Hepatocyte (in vitro differentiated cells): ENCODE results near the gene BTD. TPM values are rescaled to one million over a fixed set of nuclear protein-coding genes. Genes with fewer than 3 reads are reported as not detected.

Source experiments
- DNase-seq: peaks from one replicate; pipeline ENCODE4 v3.0.0-alpha.2; 2016; ENCODE audit warnings: low spot score
- H2AFZ ChIP-seq: fragments of 200-600 bp; sonication (generic); 2 replicates; pipeline ENCODE4 v1.6.0; 2016; ENCODE audit warnings: antibody characterized with exemption, mild to moderate bottlenecking
- H3K27ac ChIP-seq: fragments of 200-600 bp; sonication (generic); 2 replicates; pipeline ENCODE4 v1.5.1; 2016; ENCODE audit warnings: mild to moderate bottlenecking
- H3K27me3 ChIP-seq: fragments of 200-600 bp; sonication (generic); 2 replicates; pipeline ENCODE4 v1.6.1; 2016
- H3K36me3 ChIP-seq: fragments of 200-600 bp; sonication (generic); replicated peaks from 2 replicates; pipeline ENCODE4 v1.5.1; 2016; ENCODE audit warnings: low read depth; ENCODE audit not compliant: insufficient read depth
- H3K4me1 ChIP-seq: fragments of 200-600 bp; sonication (generic); 2 replicates; pipeline ENCODE4 v1.5.1; 2016; ENCODE audit warnings: mild to moderate bottlenecking, moderate library complexity; ENCODE audit not compliant: insufficient read depth
- H3K4me2 ChIP-seq: fragments of 200-600 bp; sonication (generic); 2 replicates; pipeline ENCODE4 v1.6.0; 2016
- H3K4me3 ChIP-seq: fragments of 200-600 bp; sonication (generic); 2 replicates; pipeline ENCODE4 v1.5.1; 2016; ENCODE audit warnings: mild to moderate bottlenecking
- H3K79me2 ChIP-seq: fragments of 200-600 bp; sonication (generic); 2 replicates; pipeline ENCODE4 v1.6.0; 2017; ENCODE audit warnings: mild to moderate bottlenecking
- H3K9me2 ChIP-seq: fragments of 200-600 bp; sonication (generic); replicated peaks from 2 replicates; pipeline ENCODE4 v1.6.0; 2017; ENCODE audit warnings: mild to moderate bottlenecking; ENCODE audit not compliant: insufficient read depth
- H3K9me3 ChIP-seq: fragments of 200-600 bp; sonication (generic); 2 replicates; pipeline ENCODE4 v1.5.1; 2016; ENCODE audit warnings: low read depth, mild to moderate bottlenecking
- H4K20me1 ChIP-seq: fragments of 200-600 bp; sonication (generic); 2 replicates; pipeline ENCODE4 v1.6.0; 2016; ENCODE audit warnings: mild to moderate bottlenecking; ENCODE audit not compliant: insufficient read depth, poor library complexity, severe bottlenecking
- EZH2 ChIP-seq: fragments of 200-600 bp; sonication (generic); IDR thresholded peaks from 2 replicates; pipeline ENCODE4 v1.6.1; 2016; ENCODE audit warnings: antibody characterized with exemption, mild to moderate bottlenecking, borderline replicate concordance
- EZH2phosphoT487 ChIP-seq: fragments of 200-600 bp; sonication (generic); IDR thresholded peaks from one replicate; pipeline ENCODE4 v1.6.1; 2018; ENCODE audit warnings: antibody characterized with exemption, mild to moderate bottlenecking, low read depth, moderate library complexity; ENCODE audit not compliant: unreplicated experiment, severe bottlenecking
- WGBS: methylation state at CpG from one replicate; pipeline ENCODE4 v1.1.6; 2016; ENCODE audit warnings: low lambda C conversion rate; ENCODE audit errors: missing lambda C conversion rate; 5-methylcytosine and 5-hydroxymethylcytosine counted together
- polyA plus RNA-seq: library from polyadenylated mRNA; unstranded; fragments of >200 nt; fragmentation: Nextera tagmentation; extraction: Ambion mirVana; gene quantifications from 2 replicates; pipeline ENCODE4 v1.2.1, GENCODE V29; 2016
- total RNA-seq: library from RNA; depleted of rRNA; stranded (reverse); fragments of >200 nt; gene quantifications from 2 replicates; pipeline ENCODE4 v1.2.3, GENCODE V29; 2014
- TF ChIP-seq, protein P1 (sequence below): fragments of 200-600 bp; sonication (generic); IDR thresholded peaks from 2 replicates; pipeline ENCODE4 v1.5.1; 2016; ENCODE audit warnings: antibody characterized with exemption, mild to moderate bottlenecking; ENCODE audit not compliant: poor library complexity

Gene BTD
- total and polyA plus RNA-seq, 2 experiments from 2014 or later: 28.4 to 37.9 TPM

DNA sequence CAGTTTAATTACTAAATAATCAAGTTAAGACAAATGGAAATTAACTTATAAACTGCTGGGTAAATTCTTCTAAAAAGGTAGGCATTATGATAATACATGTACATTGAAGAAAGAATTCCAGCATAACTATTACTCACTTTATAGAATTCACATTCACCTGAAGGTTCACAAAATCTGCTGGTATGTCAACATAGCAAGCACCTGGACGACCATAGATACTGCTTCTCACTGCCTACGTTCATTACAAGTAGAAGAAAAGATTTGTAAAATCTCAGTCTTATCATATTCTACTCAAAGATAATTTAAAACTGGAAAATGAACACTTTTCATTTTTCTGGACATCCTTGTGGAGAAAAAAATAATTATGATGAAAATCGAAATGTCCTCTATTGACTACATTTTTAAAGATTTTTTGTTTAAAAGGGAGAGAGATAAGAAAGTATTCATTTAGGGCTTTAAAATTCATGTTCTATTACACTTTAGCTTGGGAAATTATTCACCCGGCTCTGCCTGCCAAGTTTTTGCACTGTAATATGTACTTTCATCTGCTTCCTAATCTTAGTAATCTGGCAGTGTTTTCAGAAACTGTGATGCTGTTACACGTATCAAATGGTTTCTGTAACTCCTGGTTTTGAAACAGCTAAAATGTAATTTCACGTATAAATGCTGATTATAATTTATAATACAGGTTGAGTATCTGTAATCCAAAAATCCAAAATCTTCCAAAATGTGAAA, 16.3 kb upstream of the BTD start:
- Histone ChIP-seq H3K27ac (no peak overlapping the region), H3K9me3 (no peaks in the 10 kb centered on the region)
- WGBS: 93% methylated on average over 6 of the region's 6 CpGs

DNA sequence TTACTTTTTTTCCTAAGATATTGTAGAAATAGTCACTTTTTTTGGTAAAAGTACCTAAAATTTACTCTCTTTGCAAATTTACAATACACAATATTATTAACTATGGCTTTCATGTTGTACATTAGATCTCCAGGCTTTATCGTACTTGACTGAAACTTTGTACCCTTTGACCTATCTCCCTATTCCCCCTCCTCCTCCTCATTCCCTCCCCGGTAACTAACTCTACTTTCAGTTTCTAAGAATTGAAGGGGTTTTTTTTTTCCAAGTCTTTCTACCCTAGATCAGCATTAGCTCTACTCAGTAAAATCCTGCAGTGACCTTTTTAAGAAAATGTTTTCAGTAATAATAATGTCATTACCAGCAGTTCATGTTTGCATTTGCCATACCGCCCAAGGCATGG, 10.3 kb upstream of the BTD start:
- TF ChIP-seq, protein P1, sequence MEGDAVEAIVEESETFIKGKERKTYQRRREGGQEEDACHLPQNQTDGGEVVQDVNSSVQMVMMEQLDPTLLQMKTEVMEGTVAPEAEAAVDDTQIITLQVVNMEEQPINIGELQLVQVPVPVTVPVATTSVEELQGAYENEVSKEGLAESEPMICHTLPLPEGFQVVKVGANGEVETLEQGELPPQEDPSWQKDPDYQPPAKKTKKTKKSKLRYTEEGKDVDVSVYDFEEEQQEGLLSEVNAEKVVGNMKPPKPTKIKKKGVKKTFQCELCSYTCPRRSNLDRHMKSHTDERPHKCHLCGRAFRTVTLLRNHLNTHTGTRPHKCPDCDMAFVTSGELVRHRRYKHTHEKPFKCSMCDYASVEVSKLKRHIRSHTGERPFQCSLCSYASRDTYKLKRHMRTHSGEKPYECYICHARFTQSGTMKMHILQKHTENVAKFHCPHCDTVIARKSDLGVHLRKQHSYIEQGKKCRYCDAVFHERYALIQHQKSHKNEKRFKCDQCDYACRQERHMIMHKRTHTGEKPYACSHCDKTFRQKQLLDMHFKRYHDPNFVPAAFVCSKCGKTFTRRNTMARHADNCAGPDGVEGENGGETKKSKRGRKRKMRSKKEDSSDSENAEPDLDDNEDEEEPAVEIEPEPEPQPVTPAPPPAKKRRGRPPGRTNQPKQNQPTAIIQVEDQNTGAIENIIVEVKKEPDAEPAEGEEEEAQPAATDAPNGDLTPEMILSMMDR: no peak
- TF ChIP-seq EZH2 (no peak), EZH2phosphoT487 (no peak)
- H4K20me1 ChIP-seq: no peaks in the 10 kb centered on the region
- no peaks in the 10 kb centered on the region for H3K4me1 ChIP-seq
- H3K79me2 ChIP-seq: no peaks in the 10 kb centered on the region
- H3K36me3 ChIP-seq: no peaks in the 10 kb centered on the region
- no peak overlapping the region for H3K4me2 ChIP-seq
- H2AFZ ChIP-seq: no peak overlapping the region
- no peak overlapping the region for H3K27ac ChIP-seq
- H3K27me3 ChIP-seq: no peaks in the 10 kb centered on the region
- DNase-seq: no peak
- H3K9me2 ChIP-seq: no peaks in the 10 kb centered on the region
- WGBS: 79% methylated on average over 3 of the region's 3 CpGs
- H3K4me3 ChIP-seq: no peak overlapping the region
- no peaks in the 10 kb centered on the region for H3K9me3 ChIP-seq

More for the DNA sequence above, 16.3 kb upstream of the BTD start:
- TF ChIP-seq EZH2phosphoT487 (no peak), EZH2 (no peak)
- TF ChIP-seq, protein P1: no peak
- DNase-seq: no peak
- no peak overlapping the region for H2AFZ ChIP-seq
- H3K27me3 ChIP-seq: no peaks in the 10 kb centered on the region
- no peaks in the 10 kb centered on the region for H3K36me3 ChIP-seq
- no peaks in the 10 kb centered on the region for H3K79me2 ChIP-seq
- H4K20me1 ChIP-seq: no peaks in the 10 kb centered on the region
- H3K9me2 ChIP-seq: no peaks in the 10 kb centered on the region
- no peak overlapping the region for H3K4me2 ChIP-seq
- H3K4me1 ChIP-seq: no peaks in the 10 kb centered on the region
- no peak overlapping the region for H3K4me3 ChIP-seq

DNA sequence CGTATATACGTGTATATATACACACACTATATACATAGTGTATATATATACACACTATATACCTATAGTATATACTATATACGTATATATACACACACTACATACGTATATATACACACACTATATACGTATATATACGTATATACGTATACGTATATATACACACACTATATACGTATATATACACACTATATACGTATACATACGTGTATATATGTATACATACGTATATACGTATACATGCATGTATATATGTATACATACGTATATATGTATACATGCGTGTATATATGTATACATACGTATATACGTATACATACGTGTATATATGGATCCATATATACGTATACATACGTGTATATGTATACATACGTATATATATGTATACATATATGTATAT, 9.6 kb upstream of the BTD start:
- Histone ChIP-seq H3K4me1 (no peaks in the 10 kb centered on the region), H4K20me1 (no peaks in the 10 kb centered on the region), H3K27me3 (no peaks in the 10 kb centered on the region), H3K9me2 (no peaks in the 10 kb centered on the region), H3K9me3 (no peaks in the 10 kb centered on the region), H2AFZ (no peak overlapping the region), H3K4me3 (no peak overlapping the region), H3K36me3 (no peaks in the 10 kb centered on the region), H3K27ac (no peak overlapping the region), H3K4me2 (no peak overlapping the region), H3K79me2 (no peaks in the 10 kb centered on the region)
- no peak for DNase-seq
- TF ChIP-seq, protein P1: no peak
- TF ChIP-seq EZH2phosphoT487: no peak
- TF ChIP-seq EZH2: no peak
- WGBS: 94% methylated on average over 18 of the region's 21 CpGs

DNA sequence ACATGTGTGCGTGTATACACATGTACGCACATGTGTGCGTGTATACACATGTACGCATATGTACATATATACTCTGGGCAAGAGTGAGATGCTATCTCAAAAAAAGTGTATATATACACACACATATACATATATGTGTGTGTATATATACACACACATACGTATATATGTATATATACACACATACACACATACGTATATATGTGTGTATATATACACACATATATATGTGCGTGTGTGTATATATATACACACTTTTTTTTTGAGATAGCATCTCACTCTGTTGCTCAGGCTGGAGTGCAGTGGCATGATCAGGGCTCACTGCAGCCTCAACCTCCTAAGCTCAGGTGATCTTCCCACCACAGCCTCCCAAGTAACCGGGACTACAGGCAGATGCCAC, 8.6 kb upstream of the BTD start:
- 91% methylated on average over 8 of the region's 8 CpGs for WGBS
- no peaks in the 10 kb centered on the region for H3K9me3 ChIP-seq
- H3K27me3 ChIP-seq: no peaks in the 10 kb centered on the region
- no peaks in the 10 kb centered on the region for H3K4me1 ChIP-seq
- no peak overlapping the region for H2AFZ ChIP-seq
- H3K27ac ChIP-seq: no peak overlapping the region
- no peaks in the 10 kb centered on the region for H3K79me2 ChIP-seq
- TF ChIP-seq EZH2 (no peak), EZH2phosphoT487 (no peak)
- TF ChIP-seq, protein P1: no peak
- H3K36me3 ChIP-seq: no peaks in the 10 kb centered on the region
- no peaks in the 10 kb centered on the region for H4K20me1 ChIP-seq
- no peak overlapping the region for H3K4me2 ChIP-seq
- no peak overlapping the region for H3K4me3 ChIP-seq
- H3K9me2 ChIP-seq: no peaks in the 10 kb centered on the region
- DNase-seq: no peak
